ENCODE measurements around the gene PRSS35. TPM values are rescaled to one million over a fixed set of nuclear protein-coding genes. Genes with fewer than 3 reads are reported as not detected.

The PRSS35 gene
- total RNA-seq, 1 donor from 2014 or later = 200 TPM

DNA sequence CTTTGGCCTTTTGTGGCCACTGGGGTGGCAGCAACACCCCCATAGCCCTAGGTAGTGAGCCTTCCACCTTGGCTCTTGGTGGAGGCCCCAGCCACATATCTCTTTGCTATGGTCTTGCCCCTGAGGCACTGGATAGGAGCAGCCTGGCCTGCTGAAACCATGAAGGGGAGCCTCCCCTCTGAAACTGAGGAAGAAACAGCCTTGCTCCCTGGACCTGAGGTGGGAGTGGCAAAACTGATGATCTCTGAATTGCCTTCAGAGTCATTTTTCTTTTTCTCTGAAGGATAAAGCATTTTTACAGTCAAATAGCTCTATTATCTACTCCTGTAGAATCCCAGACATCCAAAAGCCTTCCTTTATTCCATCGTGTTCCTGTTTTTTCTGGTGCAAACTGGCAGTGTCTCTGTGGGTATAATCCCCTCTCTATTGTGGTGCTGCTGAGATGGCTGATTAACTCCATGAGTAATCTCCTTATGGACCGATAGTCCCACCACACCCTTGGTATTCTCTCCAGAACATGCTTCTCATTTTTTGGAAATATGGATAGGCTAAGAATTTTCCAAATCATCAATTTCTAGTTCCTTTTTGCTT, 22.0 kb upstream of the PRSS35 start:
- no peak overlapping the region for H3K27ac Mint-ChIP-seq (ENCODE audit: unreplicated experiment)
- H3K9me3 Mint-ChIP-seq (ENCODE audit: low read depth) = no peaks in the 10 kb centered on the region
- DNase-seq (ENCODE audit: low spot score) = no peak
- no peak overlapping the region for H3K4me3 Mint-ChIP-seq (ENCODE audit: unreplicated experiment)
- TF ChIP-seq CTCF (IDR thresholded peaks at IDR 0.05) = no peak
- H3K4me1 Mint-ChIP-seq (ENCODE audit: low read depth) = no peaks in the 10 kb centered on the region
- H3K36me3 Mint-ChIP-seq (ENCODE audit: low read depth) = no peaks in the 10 kb centered on the region
- peaks cover 20% of the 10 kb centered on the region for H3K27me3 Mint-ChIP-seq (ENCODE audit: low read depth)

DNA sequence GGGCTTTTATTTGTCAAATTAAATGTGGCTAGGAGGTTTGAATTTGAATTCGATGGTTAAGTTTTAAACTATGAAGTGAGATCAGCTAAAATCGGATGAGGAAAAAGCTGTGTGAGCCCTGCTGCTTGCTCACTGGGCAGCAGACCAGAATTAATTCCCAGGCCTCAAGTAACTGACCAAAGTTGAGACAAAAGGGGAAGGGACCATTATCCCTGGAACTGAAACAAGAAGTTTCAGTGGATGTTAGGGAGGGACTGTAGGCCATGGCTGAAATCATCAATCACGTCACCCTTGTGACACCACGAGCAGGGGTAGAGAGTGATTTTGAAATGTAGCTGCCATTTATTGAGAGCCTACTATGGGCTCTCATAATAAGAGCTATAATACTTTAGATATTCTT, 7.0 kb upstream of the PRSS35 start:
- no peak overlapping the region for H3K27ac Mint-ChIP-seq (ENCODE audit: unreplicated experiment)

GRCh38 chr6:83509441-83509840, 2.9 kb upstream of the PRSS35 start:
- no peak overlapping the region for H3K4me3 Mint-ChIP-seq (ENCODE audit: unreplicated experiment)
- no peaks in the 10 kb centered on the region for H3K27me3 Mint-ChIP-seq (ENCODE audit: low read depth)
- H3K27ac Mint-ChIP-seq (ENCODE audit: unreplicated experiment) = peak overlapping the region; percentile 17
- peaks cover 42% of the 10 kb centered on the region for H3K4me1 Mint-ChIP-seq (ENCODE audit: low read depth)
- no peak for TF ChIP-seq CTCF (IDR thresholded peaks at IDR 0.05)
- no peak for DNase-seq (ENCODE audit: low spot score)
- H3K36me3 Mint-ChIP-seq (ENCODE audit: low read depth) = no peaks in the 10 kb centered on the region
- no peaks in the 10 kb centered on the region for H3K9me3 Mint-ChIP-seq (ENCODE audit: low read depth)

More for the DNA sequence above, 7.0 kb upstream of the PRSS35 start:
- Mint-ChIP-seq H3K9me3 (ENCODE audit: low read depth) (peaks cover 4% of the 10 kb centered on the region), H3K36me3 (ENCODE audit: low read depth) (no peaks in the 10 kb centered on the region), H3K27me3 (ENCODE audit: low read depth) (peaks cover 4% of the 10 kb centered on the region), H3K4me3 (ENCODE audit: unreplicated experiment) (no peak overlapping the region), H3K4me1 (ENCODE audit: low read depth) (peaks cover 8% of the 10 kb centered on the region)
- no peak for TF ChIP-seq CTCF (IDR thresholded peaks at IDR 0.05)
- DNase-seq (ENCODE audit: low spot score) = no peak

- no peaks in the 10 kb centered on the region for H3K36me3 Mint-ChIP-seq (ENCODE audit: low read depth)
- no peaks in the 10 kb centered on the region for H3K27me3 Mint-ChIP-seq (ENCODE audit: low read depth)
- TF ChIP-seq CTCF (IDR thresholded peaks at IDR 0.05) = no peak
- DNase-seq (ENCODE audit: low spot score) = no peak
- H3K4me1 Mint-ChIP-seq (ENCODE audit: low read depth) = peaks cover 49% of the 10 kb centered on the region
- peak overlapping the region; percentile 14 for H3K27ac Mint-ChIP-seq (ENCODE audit: unreplicated experiment)
- H3K4me3 Mint-ChIP-seq (ENCODE audit: unreplicated experiment) = no peak overlapping the region
- H3K9me3 Mint-ChIP-seq (ENCODE audit: low read depth) = no peaks in the 10 kb centered on the region
These were observed 1.5 kb upstream of the PRSS35 start for GRCh38 chr6:83510791-83511190.

GRCh38 chr6:83511266-83511665, 1.1 kb upstream of the PRSS35 start:
- no peaks in the 10 kb centered on the region for H3K36me3 Mint-ChIP-seq (ENCODE audit: low read depth)
- no peak overlapping the region for H3K4me3 Mint-ChIP-seq (ENCODE audit: unreplicated experiment)
- no peak for DNase-seq (ENCODE audit: low spot score)
- no peaks in the 10 kb centered on the region for H3K9me3 Mint-ChIP-seq (ENCODE audit: low read depth)
- peaks cover 49% of the 10 kb centered on the region for H3K4me1 Mint-ChIP-seq (ENCODE audit: low read depth)
- no peak for TF ChIP-seq CTCF (IDR thresholded peaks at IDR 0.05)
- no peak overlapping the region for H3K27ac Mint-ChIP-seq (ENCODE audit: unreplicated experiment)
- H3K27me3 Mint-ChIP-seq (ENCODE audit: low read depth) = no peaks in the 10 kb centered on the region

Measured in chondrocyte (in vitro differentiated cells).